DOHH2 (cell line): ENCODE data around the gene SNRNP40.

Experiments
- H3F3A ChIP-seq: fragments of 200-600 bp; sonication (generic), shearing (Covaris generic); 2 replicates; pipeline ENCODE4 v1.6.0; 2016; ENCODE audit warnings: antibody characterized with exemption, mild to moderate bottlenecking; ENCODE audit not compliant: control insufficient read depth, insufficient read depth
- H3K27ac ChIP-seq: fragments of 200-600 bp; sonication (generic); 2 replicates; pipeline ENCODE4 v1.5.1; 2014; ENCODE audit warnings: low read depth, mild to moderate bottlenecking, low read length, moderate library complexity
- H3K27me3 ChIP-seq: fragments of 200-600 bp; sonication (generic); 2 replicates; pipeline ENCODE4 v1.6.1; 2014; ENCODE audit warnings: mild to moderate bottlenecking, low read length, mixed read lengths; ENCODE audit not compliant: control insufficient read depth
- H3K36me3 ChIP-seq: fragments of 200-600 bp; sonication (generic); 2 replicates; pipeline ENCODE4 v1.6.1; 2014; ENCODE audit warnings: mild to moderate bottlenecking, low read length, moderate library complexity, mixed read lengths; ENCODE audit not compliant: control insufficient read depth
- H3K4me1 ChIP-seq: fragments of 200-600 bp; sonication (generic); 2 replicates; pipeline ENCODE4 v1.6.1; 2014; ENCODE audit warnings: mild to moderate bottlenecking, low read length, mixed read lengths; ENCODE audit not compliant: control insufficient read depth
- H3K4me2 ChIP-seq: fragments of 200-600 bp; sonication (generic); 2 replicates; pipeline ENCODE4 v1.6.0; 2014; ENCODE audit warnings: mild to moderate bottlenecking, low read length, moderate library complexity
- H3K4me3 ChIP-seq: fragments of 200-600 bp; sonication (generic); 2 replicates; pipeline ENCODE4 v1.5.1; 2014; ENCODE audit warnings: mild to moderate bottlenecking, low read length, mixed read lengths
- H3K79me2 ChIP-seq: fragments of 200-600 bp; sonication (generic); 2 replicates; pipeline ENCODE4 v1.6.1; 2014; ENCODE audit warnings: mild to moderate bottlenecking, low read length, mixed read lengths; ENCODE audit not compliant: control insufficient read depth
- H3K9me2 ChIP-seq: fragments of 200-600 bp; sonication (generic); replicated peaks from 2 replicates; pipeline ENCODE4 v1.6.1; 2014; ENCODE audit warnings: mild to moderate bottlenecking, low read length, mixed read lengths; ENCODE audit not compliant: control insufficient read depth
- H3K9me3 ChIP-seq: fragments of 200-600 bp; sonication (generic); 2 replicates; pipeline ENCODE4 v1.6.1; 2014; ENCODE audit warnings: antibody characterized with exemption, low read length, mixed read lengths; ENCODE audit not compliant: control insufficient read depth, insufficient read depth
- H4K20me1 ChIP-seq: fragments of 200-600 bp; sonication (generic); 2 replicates; pipeline ENCODE4 v1.6.0; 2014; ENCODE audit warnings: low read depth, mild to moderate bottlenecking, antibody characterized with exemption, low read length, moderate library complexity; ENCODE audit not compliant: control insufficient read depth, insufficient read depth
- EZH2phosphoT487 ChIP-seq: fragments of 200-600 bp; sonication (generic); IDR thresholded peaks from 2 replicates; pipeline ENCODE4 v1.6.1; 2017; ENCODE audit warnings: borderline replicate concordance, mild to moderate bottlenecking, antibody characterized with exemption, low read length, moderate library complexity, mixed read lengths
- TF ChIP-seq, protein P1 (sequence below): fragments of 200-600 bp; sonication (generic); IDR thresholded peaks from one replicate; pipeline ENCODE4 v1.5.1; 2014; ENCODE audit warnings: antibody characterized with exemption, mild to moderate bottlenecking, low read depth, low read length; ENCODE audit not compliant: poor library complexity, severe bottlenecking

SNRNP40 gene

DNA sequence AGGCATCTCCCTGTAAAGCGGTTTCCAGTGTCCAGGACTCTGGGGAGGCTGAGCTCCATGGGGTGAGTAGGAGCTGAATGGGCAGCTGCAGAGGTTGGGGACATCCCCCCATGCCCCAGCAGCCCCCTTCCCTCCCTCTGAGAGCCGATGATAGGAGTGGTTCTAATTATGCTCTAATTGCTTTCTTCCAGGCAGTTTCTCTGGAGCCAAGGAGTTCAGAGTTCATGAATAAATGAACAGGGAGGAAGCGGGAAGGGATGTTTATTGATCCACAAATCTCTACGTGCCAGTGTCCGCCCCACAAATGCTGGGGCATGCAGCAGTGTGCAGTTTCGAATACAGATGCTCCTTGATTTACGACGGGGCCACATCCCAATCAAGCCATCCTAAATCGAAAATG lies 72.5 kb downstream of the SNRNP40 start:
- Histone ChIP-seq H3K36me3 (no peaks in the 10 kb centered on the region), H3K4me3 (no peak overlapping the region), H3K4me1 (no peaks in the 10 kb centered on the region), H3K27me3 (no peaks in the 10 kb centered on the region), H3K4me2 (no peak overlapping the region), H3K27ac (no peak overlapping the region), H4K20me1 (no peaks in the 10 kb centered on the region), H3K79me2 (no peaks in the 10 kb centered on the region), H3F3A (no peaks in the 10 kb centered on the region), H3K9me2 (no peaks in the 10 kb centered on the region), H3K9me3 (no peaks in the 10 kb centered on the region)
- TF ChIP-seq, protein P1, sequence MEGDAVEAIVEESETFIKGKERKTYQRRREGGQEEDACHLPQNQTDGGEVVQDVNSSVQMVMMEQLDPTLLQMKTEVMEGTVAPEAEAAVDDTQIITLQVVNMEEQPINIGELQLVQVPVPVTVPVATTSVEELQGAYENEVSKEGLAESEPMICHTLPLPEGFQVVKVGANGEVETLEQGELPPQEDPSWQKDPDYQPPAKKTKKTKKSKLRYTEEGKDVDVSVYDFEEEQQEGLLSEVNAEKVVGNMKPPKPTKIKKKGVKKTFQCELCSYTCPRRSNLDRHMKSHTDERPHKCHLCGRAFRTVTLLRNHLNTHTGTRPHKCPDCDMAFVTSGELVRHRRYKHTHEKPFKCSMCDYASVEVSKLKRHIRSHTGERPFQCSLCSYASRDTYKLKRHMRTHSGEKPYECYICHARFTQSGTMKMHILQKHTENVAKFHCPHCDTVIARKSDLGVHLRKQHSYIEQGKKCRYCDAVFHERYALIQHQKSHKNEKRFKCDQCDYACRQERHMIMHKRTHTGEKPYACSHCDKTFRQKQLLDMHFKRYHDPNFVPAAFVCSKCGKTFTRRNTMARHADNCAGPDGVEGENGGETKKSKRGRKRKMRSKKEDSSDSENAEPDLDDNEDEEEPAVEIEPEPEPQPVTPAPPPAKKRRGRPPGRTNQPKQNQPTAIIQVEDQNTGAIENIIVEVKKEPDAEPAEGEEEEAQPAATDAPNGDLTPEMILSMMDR, result no peak
- TF ChIP-seq EZH2phosphoT487, result no peak

GRCh38 chr1:31222176-31222575 lies 74.4 kb downstream of the SNRNP40 start:
- no peaks in the 10 kb centered on the region for H3K36me3 ChIP-seq
- H3K27me3 ChIP-seq, result no peaks in the 10 kb centered on the region
- no peaks in the 10 kb centered on the region for H3F3A ChIP-seq
- H3K4me2 ChIP-seq, result no peak overlapping the region
- H3K9me3 ChIP-seq, result no peaks in the 10 kb centered on the region
- no peaks in the 10 kb centered on the region for H4K20me1 ChIP-seq
- H3K27ac ChIP-seq, result no peak overlapping the region
- no peaks in the 10 kb centered on the region for H3K79me2 ChIP-seq
- H3K9me2 ChIP-seq, result no peaks in the 10 kb centered on the region
- H3K4me1 ChIP-seq, result no peaks in the 10 kb centered on the region
- no peak for TF ChIP-seq EZH2phosphoT487
- TF ChIP-seq, protein P1, result no peak
- H3K4me3 ChIP-seq, result no peak overlapping the region

DNA sequence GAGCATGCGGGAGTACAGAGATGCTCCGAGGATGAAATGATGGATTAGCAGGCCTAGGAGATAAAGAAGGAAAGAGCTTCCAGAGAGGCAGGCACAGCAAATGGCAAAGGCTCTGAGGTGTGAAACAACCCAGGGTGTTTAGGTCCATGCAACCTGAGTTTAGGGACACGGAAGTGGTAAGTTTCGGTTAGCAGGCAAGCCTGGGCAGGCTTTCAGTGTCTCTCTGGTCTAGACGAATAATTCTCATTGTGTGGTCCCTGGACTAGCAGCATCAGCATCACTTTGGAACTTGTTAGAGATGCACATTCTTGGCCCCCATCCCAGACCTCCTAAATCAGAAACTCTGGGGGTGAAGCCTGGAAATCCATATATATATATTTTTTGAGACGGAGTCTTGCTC lies 75.5 kb downstream of the SNRNP40 start:
- no peak overlapping the region for H3K27ac ChIP-seq
- H4K20me1 ChIP-seq, result no peaks in the 10 kb centered on the region
- no peak overlapping the region for H3K4me3 ChIP-seq
- no peaks in the 10 kb centered on the region for H3K9me2 ChIP-seq
- no peaks in the 10 kb centered on the region for H3K27me3 ChIP-seq
- no peaks in the 10 kb centered on the region for H3K79me2 ChIP-seq
- H3F3A ChIP-seq, result no peaks in the 10 kb centered on the region
- TF ChIP-seq EZH2phosphoT487, result no peak
- TF ChIP-seq, protein P1, result no peak
- H3K4me2 ChIP-seq, result no peak overlapping the region
- no peaks in the 10 kb centered on the region for H3K9me3 ChIP-seq
- H3K4me1 ChIP-seq, result no peaks in the 10 kb centered on the region
- H3K36me3 ChIP-seq, result no peaks in the 10 kb centered on the region

DNA sequence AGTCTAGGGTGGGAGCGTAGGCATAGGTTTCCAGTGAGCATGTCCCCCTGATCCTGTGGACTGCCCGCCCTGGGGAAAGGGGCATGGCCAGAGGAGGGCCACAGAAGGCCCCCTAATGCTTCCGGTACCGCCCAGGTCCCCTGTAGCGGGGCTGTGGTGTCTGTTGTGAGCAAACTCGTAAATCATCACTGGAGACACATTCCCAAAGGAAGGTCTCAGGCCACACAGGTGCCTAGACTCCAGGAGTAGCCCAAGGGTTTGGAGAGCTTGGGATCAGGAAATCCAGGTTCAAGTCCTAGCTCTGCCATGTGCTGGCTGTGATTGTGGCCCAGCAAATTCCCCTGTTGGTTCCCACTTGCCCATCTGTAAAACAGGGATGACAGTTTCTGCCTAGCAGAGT lies 77.1 kb downstream of the SNRNP40 start:
- no peak overlapping the region for H3K4me3 ChIP-seq
- H3K9me3 ChIP-seq, result no peaks in the 10 kb centered on the region
- H3K9me2 ChIP-seq, result no peaks in the 10 kb centered on the region
- TF ChIP-seq, protein P1, result no peak
- no peaks in the 10 kb centered on the region for H3K27me3 ChIP-seq
- H3K79me2 ChIP-seq, result no peaks in the 10 kb centered on the region
- H4K20me1 ChIP-seq, result no peaks in the 10 kb centered on the region
- H3K4me2 ChIP-seq, result no peak overlapping the region
- H3K27ac ChIP-seq, result no peak overlapping the region
- H3K4me1 ChIP-seq, result no peaks in the 10 kb centered on the region
- no peaks in the 10 kb centered on the region for H3F3A ChIP-seq
- no peaks in the 10 kb centered on the region for H3K36me3 ChIP-seq
